HepG2 (cell line): ENCODE measurements around the gene CPT1B. TPM values are rescaled to one million over a fixed set of nuclear protein-coding genes. Genes with fewer than 3 reads are reported as not detected.

Experiments
- ADNP ChIP-seq: sonication (generic); formaldehyde crosslinking; IDR thresholded peaks from 2 replicates; pipeline ENCODE4 v1.4.0; 2020; ENCODE audit warnings: missing genetic modification reagents
- CENPT ChIP-seq: sonication (generic); formaldehyde crosslinking; IDR thresholded peaks from 2 replicates; pipeline ENCODE4 v1.8.0; 2022; ENCODE audit warnings: low read depth, mild to moderate bottlenecking, moderate library complexity, missing genetic modification reagents
- DR1 ChIP-seq: sonication (generic); formaldehyde crosslinking; IDR thresholded peaks from 2 replicates; pipeline ENCODE4 v1.8.0; 2021; ENCODE audit warnings: mild to moderate bottlenecking, missing genetic modification reagents, inconsistent platforms
- ELF1 ChIP-seq: sonication (generic); formaldehyde crosslinking; IDR thresholded peaks from 2 replicates; pipeline ENCODE4 v1.4.0; 2020; ENCODE audit warnings: missing genetic modification reagents
- ELF4 ChIP-seq: sonication (generic); formaldehyde crosslinking; IDR thresholded peaks from 2 replicates; pipeline ENCODE4 v1.5.0; 2020; ENCODE audit warnings: missing genetic modification reagents, mild to moderate bottlenecking, moderate library complexity, borderline replicate concordance
- MBD4 ChIP-seq: IDR thresholded peaks from 2 replicates; pipeline ENCODE4 v1.6.1; 2012; ENCODE audit warnings: low read length, inconsistent platforms, borderline replicate concordance
- MLLT10 ChIP-seq: sonication (generic); formaldehyde crosslinking; IDR thresholded peaks from 2 replicates; pipeline ENCODE4 v1.4.0; 2020; ENCODE audit warnings: missing genetic modification reagents
- MTA1 ChIP-seq: sonication (generic); formaldehyde crosslinking; IDR thresholded peaks from 2 replicates; pipeline ENCODE4 v1.4.0; 2020; ENCODE audit warnings: missing genetic modification reagents, mild to moderate bottlenecking, borderline replicate concordance
- MXD4 ChIP-seq: IDR thresholded peaks from 2 replicates; pipeline ENCODE4 v1.6.1; 2016; ENCODE audit warnings: mild to moderate bottlenecking, missing biosample characterization, missing genetic modification reagents
- PHF8 ChIP-seq: sonication (generic); formaldehyde crosslinking; IDR thresholded peaks from 2 replicates; pipeline ENCODE4 v1.5.0; 2020; ENCODE audit warnings: missing genetic modification reagents
- SALL2 ChIP-seq: sonication (generic); formaldehyde crosslinking; IDR thresholded peaks from 2 replicates; pipeline ENCODE4 v1.8.1; 2023; ENCODE audit warnings: mild to moderate bottlenecking, missing genetic modification reagents, inconsistent platforms
- STAG1 ChIP-seq: sonication (generic); formaldehyde crosslinking; IDR thresholded peaks from 2 replicates; pipeline ENCODE4 v1.4.0; 2020; ENCODE audit warnings: missing genetic modification reagents
- TCF7L2 ChIP-seq: IDR thresholded peaks from 2 replicates; pipeline ENCODE4 v1.6.1; 2011; ENCODE audit warnings: mild to moderate bottlenecking, low read depth, low read length, moderate library complexity
- YY1 ChIP-seq: IDR thresholded peaks from 2 replicates; pipeline ENCODE4 v1.6.1; 2011; ENCODE audit warnings: low read length, low read depth, moderate library complexity, mild to moderate bottlenecking; ENCODE audit not compliant: insufficient read depth, insufficient replicate concordance
- ZBTB21 ChIP-seq: sonication (generic); formaldehyde crosslinking; IDR thresholded peaks from 2 replicates; pipeline ENCODE4 v1.4.0; 2020; ENCODE audit warnings: missing genetic modification reagents
- ZBTB43 ChIP-seq: sonication (generic); formaldehyde crosslinking; conservative IDR thresholded peaks from 2 replicates; pipeline ENCODE4 v1.4.0; 2020; ENCODE audit warnings: missing genetic modification reagents
- ZNF318 ChIP-seq: sonication (generic); formaldehyde crosslinking; IDR thresholded peaks from 2 replicates; pipeline ENCODE4 v1.4.0; 2020; ENCODE audit warnings: mild to moderate bottlenecking, missing genetic modification reagents
- ZNF660 ChIP-seq: sonication (generic); formaldehyde crosslinking; IDR thresholded peaks from 2 replicates; pipeline ENCODE4 v1.5.1; 2020; ENCODE audit warnings: mild to moderate bottlenecking, low read depth, missing genetic modification reagents, borderline replicate concordance
- ZSCAN31 ChIP-seq: sonication (generic); formaldehyde crosslinking; IDR thresholded peaks from 2 replicates; pipeline ENCODE4 v1.5.0; 2020; ENCODE audit warnings: low read depth, mild to moderate bottlenecking, missing genetic modification reagents
- polyA plus RNA-seq, 8 experiments: library from polyadenylated mRNA; depleted of rRNA in 3 of 8; stranded (reverse) in 7 of 8; unstranded in 1 of 8; fragments of >200 nt; fragmentation: Illumina TruSeq in 4 of 8; extraction: Trizol in 4 of 8; gene quantifications; 2 replicates each; pipeline versions ENCODE4 v1.2.1 to v1.2.3, GENCODE V29; 2011 to 2016; ENCODE audit warnings: low read depth in 4 of 8, missing spikeins in 1 of 8, mixed read lengths in 1 of 8; ENCODE audit not compliant: insufficient read depth in 1 of 8
- total RNA-seq, 5 experiments: library from RNA; depleted of rRNA; stranded (reverse); fragments of >200 nt; fragmentation: Illumina TruSeq; extraction: Trizol; gene quantifications; 2 replicates each; pipeline ENCODE4 v1.2.3, GENCODE V29; 2016; ENCODE audit warnings: low read depth in 1 of 5

Gene CPT1B
- total and polyA plus RNA-seq, 2 of the 13 experiments (the other 11 are each of a cell fraction or from before 2014, with no cell fraction given) = 9.2 to 19.5 TPM

DNA sequence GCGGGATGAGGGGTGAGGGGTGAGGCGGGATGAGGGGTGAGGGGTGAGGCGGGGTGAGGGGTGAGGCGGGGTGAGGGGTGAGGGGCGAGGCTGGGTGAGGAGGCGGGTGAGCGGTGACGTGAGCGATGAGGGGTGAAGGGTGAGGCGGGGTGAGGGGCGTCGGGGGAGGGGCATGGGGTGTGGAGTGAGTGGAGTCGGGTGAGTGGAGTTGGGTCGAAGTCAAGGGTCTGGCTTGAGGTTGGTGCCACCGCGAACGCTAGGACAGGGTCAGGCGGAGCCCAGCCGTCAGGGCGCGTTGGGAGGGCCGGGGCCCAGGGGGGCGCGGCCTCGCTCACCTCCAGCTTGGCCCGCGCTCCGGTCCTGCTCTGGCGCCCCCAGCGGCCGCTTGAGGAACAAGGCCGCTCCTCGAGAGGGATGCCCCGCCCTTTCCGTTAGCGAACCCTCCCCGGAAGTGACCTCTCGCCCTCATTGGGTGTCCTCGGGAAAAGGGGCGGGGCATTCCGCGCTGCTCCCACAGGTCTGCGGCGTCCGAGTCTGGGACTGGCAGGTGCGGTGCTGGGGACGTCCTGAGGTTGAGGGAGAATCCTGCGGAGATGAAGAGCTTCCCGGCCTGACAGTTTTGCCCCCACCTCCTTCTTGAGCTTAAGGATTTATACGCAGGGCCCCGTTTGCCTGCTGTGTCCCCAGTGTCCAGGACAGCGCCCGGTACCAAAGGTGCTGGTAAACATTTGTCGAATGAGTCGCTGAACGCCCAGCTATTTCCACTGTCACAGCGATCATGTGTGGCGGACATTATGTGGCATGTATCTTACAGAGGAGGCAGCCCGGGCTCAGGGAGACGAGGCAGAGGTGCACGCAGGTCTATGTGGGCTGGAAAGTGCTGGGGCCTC lies 15.5 kb downstream of the CPT1B start, which contains the start of gene SYCE3 (continued):
- TF ChIP-seq ZNF318 (no peak), MXD4 (CRISPR knock-in tag) (peak; percentile 51; the same call in 1 of the 2 replicates), ZSCAN31 (CRISPR knock-in tag) (no peak; the same call in 1 of the 2 replicates), ELF4 (CRISPR knock-in tag) (no peak), CENPT (CRISPR knock-in tag) (no peak), ZNF660 (CRISPR knock-in tag) (no peak), MBD4 (no peak), ZBTB21 (CRISPR knock-in tag) (no peak), PHF8 (CRISPR knock-in tag) (no peak; the same call in 1 of the 2 replicates), ZBTB43 (CRISPR knock-in tag) (no peak), ADNP (CRISPR knock-in tag) (no peak), YY1 (peak; percentile 37), ELF1 (CRISPR knock-in tag) (peak; percentile 92), DR1 (CRISPR knock-in tag) (peak; percentile 52; the same call in 1 of the 2 replicates), MLLT10 (CRISPR knock-in tag) (no peak), MTA1 (CRISPR knock-in tag) (peak; percentile 78; the same call in 1 of the 2 replicates), SALL2 (CRISPR knock-in tag) (no peak), STAG1 (CRISPR knock-in tag) (peak; percentile 70), TCF7L2 (no peak)
